Hematopoietic multipotent progenitor cell treated with erythropoietin and hydrocortisone succinate and interleukin-3 and kit ligand, for 6 days (in vitro differentiated cells): ENCODE results near the gene SIRT3.
"Not testable (repeated sequence)": the region's sequence is repeated elsewhere in the genome, so short reads cannot be mapped to it uniquely, and the experiment has no call there.

Source experiments
- DNase-seq: peaks from one replicate; pipeline ENCODE4 v3.0.0-alpha.2; 2015

SIRT3 gene

GRCh38 chr11:200224-201003, 35.7 kb downstream of the SIRT3 start:
- DNase-seq = no peak

GRCh38 chr11:199782-200181, 36.4 kb downstream of the SIRT3 start:
- no peak for DNase-seq

GRCh38 chr11:199004-199581, 37.0 kb downstream of the SIRT3 start:
- DNase-seq = no peak

- DNase-seq = no peak
Measured at GRCh38 chr11:198236-198806, 37.8 kb downstream of the SIRT3 start.

GRCh38 chr11:197741-198235, 38.4 kb downstream of the SIRT3 start:
- no peak for DNase-seq

- DNase-seq = no peak
Measured at GRCh38 chr11:196786-197731, 39.1 kb downstream of the SIRT3 start.

- not testable (repeated sequence) for DNase-seq
Measured at GRCh38 chr11:193481-193880, 42.7 kb downstream of the SIRT3 start.

- not testable (repeated sequence) for DNase-seq
Measured at GRCh38 chr11:192674-193128, 43.4 kb downstream of the SIRT3 start, which contains the start of gene SCGB1C1. SCGB1C1 (plus strand) TSS chr11:193078; CDS start chr11:193100, 22 bp downstream.

- DNase-seq = not testable (repeated sequence)
Measured at GRCh38 chr11:191490-192478, 44.4 kb downstream of the SIRT3 start.

GRCh38 chr11:190546-190945, 45.6 kb downstream of the SIRT3 start:
- not testable (repeated sequence) for DNase-seq

- DNase-seq = not testable (repeated sequence)
Measured at GRCh38 chr11:189843-190311, 46.3 kb downstream of the SIRT3 start.

- not testable (repeated sequence) for DNase-seq
Measured at GRCh38 chr11:189200-189783, 46.9 kb downstream of the SIRT3 start.

GRCh38 chr11:180242-180641, 55.9 kb downstream of the SIRT3 start:
- not testable (repeated sequence) for DNase-seq
